Left ventricle myocardium inferior (tissue), 1 donor: ENCODE measurements around the gene TBPL2. TPM values are rescaled to one million over a fixed set of nuclear protein-coding genes. Genes with fewer than 3 reads are reported as not detected.

Experiments used
- DNase-seq: peaks from one replicate; pipeline ENCODE4 v3.0.0-alpha.2; 2020
- H3K27ac ChIP-seq: fragments of 200-600 bp; replicated peaks from 2 replicates; pipeline ENCODE4 v1.8.0; 2021
- H3K27me3 ChIP-seq: fragments of 200-600 bp; 2 replicates; pipeline ENCODE4 v1.8.0; 2021; ENCODE audit warnings: low read depth
- H3K36me3 ChIP-seq: fragments of 200-600 bp; 2 replicates; pipeline ENCODE4 v1.8.0; 2021
- H3K4me1 ChIP-seq: fragments of 200-600 bp; 2 replicates; pipeline ENCODE4 v1.8.0; 2021
- H3K4me3 ChIP-seq: fragments of 200-600 bp; 2 replicates; pipeline ENCODE4 v1.8.0; 2021; ENCODE audit warnings: mild to moderate bottlenecking, moderate library complexity
- H3K9me3 ChIP-seq: fragments of 200-600 bp; replicated peaks from 2 replicates; pipeline ENCODE4 v1.8.0; 2021
- CTCF ChIP-seq: fragments of 200-600 bp; IDR thresholded peaks from 2 replicates; pipeline ENCODE4 v1.8.0; 2021; ENCODE audit warnings: antibody characterized with exemption, mild to moderate bottlenecking, borderline replicate concordance
- intact Hi-C: fragments of 100-400 bp; cut with micrococcal nuclease; formaldehyde crosslinking; loops from one replicate; pipeline ENCODE4 v1.11.0; 2022
- total RNA-seq: library from RNA; stranded (reverse); fragmentation: NEBNext Ultra II Directional; extraction: Animal tissue kit (Norgen Biotek cat#: 25700); gene quantifications from one replicate; pipeline ENCODE4 v1.2.1, GENCODE V29; 2021
- donor health status: DM: no; HTN: yes; CAD: no; lungs with severe emphysema.

The TBPL2 gene
- total RNA-seq, 1 donor from 2014 or later: not detected

DNA sequence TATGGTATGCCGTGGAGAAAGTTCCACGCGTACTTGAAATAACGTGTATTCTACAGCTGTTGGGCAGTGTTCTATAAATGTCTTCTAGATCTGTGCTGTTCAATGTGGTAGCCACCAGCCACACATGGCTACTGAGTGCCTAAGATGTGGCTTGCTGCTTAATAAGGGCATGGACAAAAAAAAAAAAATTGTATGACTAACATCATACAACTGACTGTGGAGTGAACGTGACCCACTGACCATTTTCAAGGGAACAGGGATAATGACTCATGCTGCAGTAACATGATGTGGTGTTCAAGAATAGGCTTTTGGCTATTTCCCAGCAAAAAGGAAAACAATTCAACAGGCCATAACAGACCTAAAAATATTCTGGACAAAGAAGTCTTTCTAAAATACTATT is 41.7 kb downstream of the TBPL2 start:
- intact Hi-C loops: no loop called here
- Histone ChIP-seq H3K27ac (peak overlapping the region; percentile 54), H3K27me3 (no peaks in the 10 kb centered on the region), H3K4me1 (peaks cover 37% of the 10 kb centered on the region), H3K36me3 (peaks cover 30% of the 10 kb centered on the region), H3K4me3 (no peak overlapping the region), H3K9me3 (no peaks in the 10 kb centered on the region)
- TF ChIP-seq CTCF: no peak
- no peak for DNase-seq

GRCh38 chr14:55389330-55389729 is 51.1 kb downstream of the TBPL2 start:
- intact Hi-C loops: no loop called here
- DNase-seq: no peak
- Histone ChIP-seq H3K9me3 (no peaks in the 10 kb centered on the region), H3K27ac (no peak overlapping the region), H3K27me3 (no peaks in the 10 kb centered on the region), H3K36me3 (peaks cover 56% of the 10 kb centered on the region), H3K4me1 (peaks cover 22% of the 10 kb centered on the region), H3K4me3 (no peak overlapping the region)
- TF ChIP-seq CTCF: no peak

- H3K4me1 ChIP-seq: peaks cover 33% of the 10 kb centered on the region
- no peaks in the 10 kb centered on the region for H3K9me3 ChIP-seq
- no peak overlapping the region for H3K4me3 ChIP-seq
- DNase-seq: no peak
- intact Hi-C loops: no loop called here
- no peak overlapping the region for H3K27ac ChIP-seq
- no peaks in the 10 kb centered on the region for H3K27me3 ChIP-seq
- no peak for TF ChIP-seq CTCF
- H3K36me3 ChIP-seq: peaks cover 51% of the 10 kb centered on the region
Observed at GRCh38 chr14:55388160-55388559, 52.3 kb downstream of the TBPL2 start.

- Histone ChIP-seq H3K27me3 (no peaks in the 10 kb centered on the region), H3K4me1 (peaks cover 40% of the 10 kb centered on the region), H3K9me3 (no peaks in the 10 kb centered on the region), H3K4me3 (no peak overlapping the region), H3K36me3 (peaks cover 51% of the 10 kb centered on the region), H3K27ac (peak overlapping the region; percentile 75)
- no peak for DNase-seq
- TF ChIP-seq CTCF: no peak
- intact Hi-C loops: no loop called here
Observed at GRCh38 chr14:55387121-55387520, 53.3 kb downstream of the TBPL2 start.

GRCh38 chr14:55386037-55386808 is 54.2 kb downstream of the TBPL2 start:
- peaks cover 43% of the 10 kb centered on the region for H3K4me1 ChIP-seq
- no peaks in the 10 kb centered on the region for H3K27me3 ChIP-seq
- peak overlapping the region; percentile 32 for H3K4me3 ChIP-seq
- DNase-seq: no peak
- TF ChIP-seq CTCF: no peak
- peak overlapping the region; percentile 75 for H3K27ac ChIP-seq
- H3K36me3 ChIP-seq: peaks cover 57% of the 10 kb centered on the region
- intact Hi-C loops: no loop called here
- H3K9me3 ChIP-seq: no peaks in the 10 kb centered on the region
